ENCODE data around the gene EIF3A.
A peak's percentile ranks its signal among the peaks of the same experiment; 100 is the strongest.
"Not testable (repeated sequence)": the region's sequence is repeated elsewhere in the genome, so short reads cannot be mapped to it uniquely, and the experiment has no call there.

Gene EIF3A

GRCh38 chr10:119100434-119101238, 20.0 kb upstream of the EIF3A start:
- H3K4me3 ChIP-seq (ENCODE audit: low read depth, low read length) = no peak overlapping the region

DNA sequence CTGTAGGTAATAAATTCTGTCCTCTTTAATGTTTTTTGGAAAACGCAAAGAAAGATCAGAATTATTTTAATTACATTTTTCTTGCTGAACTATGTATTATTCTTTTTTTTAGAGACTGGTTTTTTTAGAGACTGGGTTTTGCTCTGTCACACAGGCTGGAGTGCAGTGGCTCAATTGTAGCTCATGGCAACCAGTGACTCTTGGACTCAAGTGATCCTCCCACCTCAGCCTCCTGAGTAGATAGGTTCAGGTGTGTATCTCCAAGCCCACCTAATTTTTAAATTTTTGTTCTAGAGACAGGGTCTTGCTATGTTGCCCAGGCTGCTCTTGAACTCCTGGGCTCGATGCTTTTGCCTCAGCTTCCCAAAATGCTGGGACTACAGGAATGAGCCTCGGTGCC, 18.0 kb upstream of the EIF3A start:
- no peak overlapping the region for H3K4me3 ChIP-seq (ENCODE audit: low read depth, low read length)

DNA sequence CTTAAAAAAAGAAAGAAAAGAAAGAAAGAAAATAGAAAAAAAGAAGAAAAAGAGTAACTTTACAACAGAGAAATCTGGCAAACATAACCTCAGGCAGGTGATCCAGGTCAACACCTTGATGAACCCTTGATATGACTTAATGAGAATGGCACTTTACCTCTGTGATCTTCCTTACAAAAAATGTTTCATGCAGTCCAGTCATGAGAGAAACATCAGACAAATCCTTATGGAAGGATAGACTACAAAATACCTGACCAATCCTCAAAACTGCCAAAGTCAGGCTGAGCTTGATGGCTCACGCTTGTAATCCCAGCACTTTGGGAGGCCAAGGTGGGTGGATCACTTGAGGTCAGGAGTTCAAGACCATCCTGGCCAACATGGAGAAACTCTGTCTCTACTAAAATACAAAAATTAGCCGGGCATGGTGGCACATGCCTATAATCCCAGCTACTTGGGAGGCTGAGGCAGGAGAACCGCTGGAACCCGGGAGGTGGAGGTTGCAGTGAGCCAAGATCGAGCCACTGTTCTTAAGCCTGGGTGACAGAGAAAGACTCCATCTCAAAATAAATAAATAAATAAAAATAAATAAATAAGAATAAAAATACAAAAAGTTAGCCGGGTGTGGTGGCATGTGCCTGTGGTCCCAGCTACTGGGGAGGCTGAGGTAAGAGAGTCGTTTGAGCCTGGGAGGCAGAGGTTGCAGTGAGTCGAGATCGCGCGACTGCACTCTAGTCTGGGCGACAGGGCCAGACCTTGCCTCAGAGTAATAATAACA, 16.2 kb upstream of the EIF3A start:
- not testable (repeated sequence) for H3K4me3 ChIP-seq (ENCODE audit: low read depth, low read length)

DNA sequence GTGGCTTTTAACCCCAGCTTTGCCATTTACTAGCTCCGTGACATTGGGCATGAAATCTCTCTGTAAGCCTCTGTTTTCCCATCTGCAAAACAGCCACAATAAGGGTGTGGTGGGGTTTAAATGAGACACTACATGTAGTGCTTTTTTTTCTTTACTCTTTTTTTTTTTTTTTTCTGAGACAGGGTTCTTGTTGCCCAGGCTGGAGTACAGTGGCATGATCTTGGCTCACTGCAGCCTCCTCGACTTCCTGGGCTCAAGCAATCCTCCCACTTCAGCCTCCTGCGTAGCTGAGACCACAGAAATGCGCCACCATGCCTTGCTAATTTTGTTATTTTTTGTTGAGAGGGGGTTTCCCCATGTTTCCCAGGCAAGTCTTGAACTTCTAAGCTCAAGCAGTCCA, 15.0 kb upstream of the EIF3A start:
- H3K4me3 ChIP-seq (ENCODE audit: low read depth, low read length) = no peak overlapping the region

DNA sequence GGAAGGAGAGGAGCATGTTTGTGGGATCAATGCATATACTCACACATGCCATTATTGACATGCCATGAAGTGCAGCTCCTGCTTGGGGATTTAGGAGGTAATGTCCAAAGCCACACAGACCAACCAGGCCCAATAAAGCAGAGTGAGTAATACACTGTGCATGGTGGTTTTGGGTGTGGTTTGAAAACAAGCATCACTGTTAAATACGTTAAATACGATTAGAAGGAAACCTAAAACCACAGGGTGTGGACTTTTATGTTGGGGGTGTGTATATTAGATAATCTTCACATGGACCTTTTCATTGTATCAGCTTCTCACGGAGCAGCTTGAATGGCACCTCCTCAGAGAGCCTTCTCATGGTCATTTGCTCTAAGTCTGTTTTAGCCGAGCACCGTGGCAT, 10.4 kb upstream of the EIF3A start:
- H3K4me3 ChIP-seq (ENCODE audit: low read depth, low read length) = no peak overlapping the region

- no peak overlapping the region for H3K4me3 ChIP-seq (ENCODE audit: low read depth, low read length)
Measured at GRCh38 chr10:119090026-119090795, 9.6 kb upstream of the EIF3A start.

GRCh38 chr10:119087271-119087882, 6.8 kb upstream of the EIF3A start:
- no peak overlapping the region for H3K4me3 ChIP-seq (ENCODE audit: low read depth, low read length)

DNA sequence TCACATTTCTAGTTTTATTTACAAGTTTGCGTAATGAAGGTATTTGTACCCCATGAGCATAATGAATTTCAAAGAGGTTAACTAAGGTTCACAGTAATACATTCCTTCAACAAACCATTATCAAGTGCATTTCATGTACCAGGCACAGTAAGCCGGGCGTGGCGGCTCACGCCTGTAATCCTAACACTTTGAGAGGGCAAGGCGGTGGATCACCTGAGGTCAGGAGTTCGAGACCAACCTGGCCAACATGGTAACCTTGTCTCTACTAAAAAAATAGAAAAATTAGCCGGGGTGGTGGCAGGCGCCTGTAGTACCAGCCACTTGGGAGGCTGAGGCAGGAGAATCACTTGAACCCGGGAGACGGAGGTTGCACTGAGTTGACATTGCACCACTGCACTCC, 4.3 kb upstream of the EIF3A start:
- H3K4me3 ChIP-seq (ENCODE audit: low read depth, low read length) = no peak overlapping the region

- H3K4me3 ChIP-seq (ENCODE audit: low read depth, low read length) = peak overlapping the region; percentile 91
Measured at GRCh38 chr10:119079599-119080520, 757 bp downstream of the EIF3A start.

GRCh38 chr10:119078422-119079179, 2.0 kb downstream of the EIF3A start:
- H3K4me3 ChIP-seq (ENCODE audit: low read depth, low read length) = peak overlapping the region; percentile 91

DNA sequence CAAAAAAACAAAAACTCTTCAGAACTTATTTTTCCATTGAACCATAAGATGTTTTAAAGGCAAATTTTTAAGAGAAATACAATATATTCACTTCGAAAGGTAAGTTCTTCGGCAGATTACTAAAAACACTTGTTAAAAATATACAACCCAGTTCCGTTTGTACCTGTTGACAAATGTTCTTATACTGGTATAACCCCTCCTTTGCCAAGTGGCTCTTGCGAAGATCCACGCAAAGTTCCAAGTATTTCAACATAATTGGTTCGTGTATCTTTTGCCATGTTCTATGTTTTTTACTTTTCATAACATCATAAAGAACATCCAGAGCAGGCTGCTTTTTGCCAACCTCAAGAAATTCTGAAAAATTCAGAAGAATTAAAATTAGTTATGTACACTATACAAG, 7.0 kb downstream of the EIF3A start:
- no peak overlapping the region for H3K4me3 ChIP-seq (ENCODE audit: low read depth, low read length)

- no peak overlapping the region for H3K4me3 ChIP-seq (ENCODE audit: low read depth, low read length)
Measured at GRCh38 chr10:119070395-119071165, 10.0 kb downstream of the EIF3A start.

GRCh38 chr10:119061926-119062325, 18.7 kb downstream of the EIF3A start:
- no peak overlapping the region for H3K4me3 ChIP-seq (ENCODE audit: low read depth, low read length)

GRCh38 chr10:119061352-119061751, 19.3 kb downstream of the EIF3A start:
- no peak overlapping the region for H3K4me3 ChIP-seq (ENCODE audit: low read depth, low read length)

GRCh38 chr10:119060107-119060506, 20.5 kb downstream of the EIF3A start:
- H3K4me3 ChIP-seq (ENCODE audit: low read depth, low read length) = no peak overlapping the region

GRCh38 chr10:119059557-119059956, 21.1 kb downstream of the EIF3A start:
- H3K4me3 ChIP-seq (ENCODE audit: low read depth, low read length) = no peak overlapping the region

GRCh38 chr10:119058010-119058409, 22.6 kb downstream of the EIF3A start:
- no peak overlapping the region for H3K4me3 ChIP-seq (ENCODE audit: low read depth, low read length)

DNA sequence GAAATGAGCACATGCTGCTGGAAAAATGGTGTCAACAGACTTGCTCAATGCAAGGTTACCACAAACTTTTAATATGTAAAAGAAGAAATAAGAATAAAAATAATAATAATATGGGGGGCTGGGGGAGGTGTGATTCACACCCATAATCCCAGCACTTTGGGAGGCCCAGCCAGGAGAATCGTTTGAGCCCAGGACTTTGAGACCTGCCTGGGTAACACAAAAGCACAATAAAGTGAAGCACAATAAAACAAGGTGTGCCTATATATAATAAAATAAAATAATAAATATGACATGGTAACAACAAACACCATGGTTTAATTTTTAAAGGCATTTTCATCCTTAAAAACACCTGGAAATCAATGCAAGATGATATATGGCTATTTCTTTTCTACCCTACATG, 25.1 kb downstream of the EIF3A start:
- H3K4me3 ChIP-seq (ENCODE audit: low read depth, low read length) = no peak overlapping the region

- no peak overlapping the region for H3K4me3 ChIP-seq (ENCODE audit: low read depth, low read length)
Measured at GRCh38 chr10:119051775-119052174, 28.8 kb downstream of the EIF3A start.
